ENCODE data around the gene TDRD7. TPM values are rescaled to one million over a fixed set of nuclear protein-coding genes. Genes with fewer than 3 reads are reported as not detected.

Gene TDRD7
- total RNA-seq, 2 experiments from 2014 or later: 3.7 to 4.0 TPM

GRCh38 chr9:97365634-97366033 is 46.3 kb upstream of the TDRD7 start:
- H3K36me3 Mint-ChIP-seq (ENCODE audit: low read depth): peaks cover 18% of the 10 kb centered on the region
- ChIA-PET CTCF (interaction anchor here (1.7 kb wide), 1 partner anchor 22 kb away, joined by 7 read pairs; no protein-coding TSS in a partner anchor), POLR2A (no interaction called here)
- TF ChIP-seq CTCF (IDR thresholded peaks at IDR 0.05): no peak
- no peak overlapping the region for H3K27ac Mint-ChIP-seq
- ATAC-seq (no peak), DNase-seq (no peak)
- no peak overlapping the region for H3K4me3 Mint-ChIP-seq
- peaks cover 3% of the 10 kb centered on the region for H3K4me1 Mint-ChIP-seq (ENCODE audit: low read depth)
- peaks cover 8% of the 10 kb centered on the region for H3K9me3 Mint-ChIP-seq
- intact Hi-C loops (cut with micrococcal nuclease): no loop called here
- no peaks in the 10 kb centered on the region for H3K27me3 Mint-ChIP-seq

- peaks cover 8% of the 10 kb centered on the region for H3K9me3 Mint-ChIP-seq
- DNase-seq (no peak), ATAC-seq (no peak)
- no peaks in the 10 kb centered on the region for H3K27me3 Mint-ChIP-seq
- intact Hi-C loops (cut with micrococcal nuclease): no loop called here
- H3K4me1 Mint-ChIP-seq (ENCODE audit: low read depth): peaks cover 3% of the 10 kb centered on the region
- CTCF ChIA-PET: no interaction called here
- POLR2A ChIA-PET: no interaction called here
- H3K27ac Mint-ChIP-seq: no peak overlapping the region
- H3K4me3 Mint-ChIP-seq: no peak overlapping the region
- H3K36me3 Mint-ChIP-seq (ENCODE audit: low read depth): peaks cover 21% of the 10 kb centered on the region
- TF ChIP-seq CTCF (IDR thresholded peaks at IDR 0.05): no peak
Measured at GRCh38 chr9:97366476-97366875, 45.4 kb upstream of the TDRD7 start.

- Mint-ChIP-seq H3K9me3 (peaks cover 8% of the 10 kb centered on the region), H3K4me3 (no peak overlapping the region), H3K36me3 (ENCODE audit: low read depth) (peaks cover 22% of the 10 kb centered on the region), H3K27ac (no peak overlapping the region), H3K4me1 (ENCODE audit: low read depth) (peaks cover 3% of the 10 kb centered on the region), H3K27me3 (no peaks in the 10 kb centered on the region)
- intact Hi-C loops (cut with micrococcal nuclease): no loop called here
- no peak for TF ChIP-seq CTCF (IDR thresholded peaks at IDR 0.05)
- DNase-seq: no peak
- CTCF ChIA-PET: no interaction called here
- POLR2A ChIA-PET: no interaction called here
- ATAC-seq: no peak
Measured at GRCh38 chr9:97366889-97367288, 45.0 kb upstream of the TDRD7 start.

- DNase-seq: no peak
- H3K27me3 Mint-ChIP-seq: no peaks in the 10 kb centered on the region
- H3K36me3 Mint-ChIP-seq (ENCODE audit: low read depth): peaks cover 22% of the 10 kb centered on the region
- H3K4me3 Mint-ChIP-seq: no peak overlapping the region
- ChIA-PET POLR2A (no interaction called here), CTCF (interaction anchor here (1.3 kb wide), 1 partner anchor 19 kb away, joined by 5 read pairs; no protein-coding TSS in a partner anchor)
- H3K27ac Mint-ChIP-seq: no peak overlapping the region
- peaks cover 3% of the 10 kb centered on the region for H3K4me1 Mint-ChIP-seq (ENCODE audit: low read depth)
- TF ChIP-seq CTCF (IDR thresholded peaks at IDR 0.05): no peak
- no peak for ATAC-seq
- peaks cover 8% of the 10 kb centered on the region for H3K9me3 Mint-ChIP-seq
- intact Hi-C loops (cut with micrococcal nuclease): no loop called here
Measured at GRCh38 chr9:97367729-97368128, 44.2 kb upstream of the TDRD7 start.

- Mint-ChIP-seq H3K4me1 (ENCODE audit: low read depth) (no peaks in the 10 kb centered on the region), H3K27ac (no peak overlapping the region), H3K27me3 (no peaks in the 10 kb centered on the region), H3K36me3 (ENCODE audit: low read depth) (peaks cover 22% of the 10 kb centered on the region), H3K9me3 (peaks cover 8% of the 10 kb centered on the region), H3K4me3 (no peak overlapping the region)
- ChIA-PET POLR2A (no interaction called here), CTCF (interaction anchor here (1.0 to 1.3 kb wide), 2 partner anchors 17 to 18 kb away, joined by 5 to 6 read pairs; no protein-coding TSS in a partner anchor)
- intact Hi-C loops (cut with micrococcal nuclease): no loop called here
- ATAC-seq (no peak), DNase-seq (no peak)
- TF ChIP-seq CTCF (IDR thresholded peaks at IDR 0.05): no peak
Measured at GRCh38 chr9:97368964-97369363, 42.9 kb upstream of the TDRD7 start.

Data from activated CD8-positive, alpha-beta T cell treated with anti-CD3 and anti-CD28 coated beads for 36 hours (primary cell).